ENCODE results near the gene LTBP1.
"Not testable (repeated sequence)": the region's sequence is repeated elsewhere in the genome, so short reads cannot be mapped to it uniquely, and the experiment has no call there.

Gene LTBP1

DNA sequence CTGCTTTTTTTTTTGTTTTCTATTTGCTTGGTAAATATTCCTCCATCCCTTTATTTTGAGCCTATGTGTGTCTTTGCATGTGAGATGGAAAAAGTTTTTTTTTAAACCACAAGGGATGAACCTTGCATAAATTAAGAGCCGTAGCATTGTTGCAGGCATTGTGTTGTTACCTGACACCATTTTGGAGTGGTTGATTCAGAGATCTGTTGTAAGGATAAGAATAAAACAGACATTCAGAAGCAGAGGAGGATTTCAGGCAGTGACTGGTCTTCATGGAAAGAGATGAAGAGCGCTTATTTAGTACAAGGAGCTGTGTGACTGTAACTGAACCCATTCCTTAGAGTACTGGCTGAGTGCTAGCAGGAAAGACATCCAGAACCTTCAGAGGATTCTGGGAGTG lies 101.2 kb downstream of the LTBP1 start:
- no peak for DNase-seq

DNA sequence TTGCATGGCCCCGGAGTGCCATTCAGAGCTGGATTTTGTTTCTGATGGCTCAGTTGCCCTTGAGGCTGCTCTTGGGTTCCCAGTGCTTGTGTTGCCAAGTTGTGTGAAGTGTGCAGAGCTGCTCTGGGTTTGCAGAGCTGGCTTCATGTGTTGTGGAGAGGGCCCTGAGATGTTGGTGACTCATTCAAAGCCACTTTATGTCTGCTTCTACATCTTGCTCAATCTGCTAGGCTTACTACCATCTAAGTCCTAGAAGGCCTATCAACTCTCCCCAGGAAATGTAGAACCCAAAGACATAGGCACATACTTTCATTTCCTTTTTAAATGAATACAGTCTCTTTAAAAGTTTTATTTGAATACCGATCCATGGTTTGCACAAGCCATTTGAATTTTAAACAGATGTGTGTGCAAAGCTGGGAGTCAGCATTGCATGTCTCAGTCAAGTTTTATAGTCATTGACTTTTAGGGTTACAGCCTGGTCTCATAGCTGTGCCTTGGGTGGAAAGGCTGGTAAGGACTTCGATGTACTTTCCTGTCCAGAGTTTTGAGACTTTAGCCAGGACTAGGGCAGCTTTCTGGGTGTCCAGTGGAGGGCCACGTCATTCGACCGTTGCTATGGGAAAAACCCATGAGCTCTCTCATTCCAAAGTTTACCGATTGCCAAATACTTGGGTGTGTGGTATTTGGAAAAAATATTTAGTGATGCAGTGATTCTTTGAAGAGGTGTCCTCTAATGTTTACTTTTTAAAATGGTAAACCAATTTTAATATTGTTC lies 105.0 kb downstream of the LTBP1 start:
- no peak for DNase-seq

DNA sequence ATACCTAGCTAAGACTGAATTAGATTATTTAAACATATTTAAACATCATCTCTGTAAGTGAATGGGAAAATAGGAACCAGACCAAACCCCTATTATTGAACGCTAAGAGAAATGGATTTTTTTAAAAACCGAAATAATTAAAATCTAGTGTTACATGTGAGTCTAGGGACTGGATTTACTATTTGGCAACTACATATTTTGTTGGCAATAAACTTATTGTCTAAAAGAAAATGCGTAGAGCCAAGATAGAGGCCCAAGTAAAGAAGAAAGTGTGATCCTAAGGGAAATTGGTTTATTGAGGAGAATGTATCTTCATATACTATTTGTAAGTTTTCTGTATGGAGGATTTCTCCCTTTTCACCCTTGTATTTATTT lies 105.6 kb downstream of the LTBP1 start:
- no peak for DNase-seq

DNA sequence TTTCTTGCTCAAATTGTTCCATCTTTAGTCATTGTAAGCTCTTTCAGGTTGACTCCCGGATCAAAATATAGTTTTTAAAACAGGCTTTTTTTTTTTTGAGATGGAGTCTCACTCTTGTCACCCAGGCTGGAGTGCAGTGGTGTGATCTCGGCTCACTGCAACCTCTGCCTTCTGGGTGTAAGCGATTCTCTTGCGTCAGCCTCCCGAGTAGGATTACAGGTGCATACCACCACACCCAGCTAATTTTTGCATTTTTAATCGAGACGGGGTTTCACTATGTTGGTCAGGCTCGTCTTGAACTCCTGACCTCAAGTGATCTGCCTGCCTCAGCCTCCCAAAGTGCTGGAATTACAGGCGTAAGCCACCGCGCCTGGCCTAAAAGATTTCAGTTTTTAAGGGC lies 106.0 kb downstream of the LTBP1 start:
- not testable (repeated sequence) for DNase-seq

DNA sequence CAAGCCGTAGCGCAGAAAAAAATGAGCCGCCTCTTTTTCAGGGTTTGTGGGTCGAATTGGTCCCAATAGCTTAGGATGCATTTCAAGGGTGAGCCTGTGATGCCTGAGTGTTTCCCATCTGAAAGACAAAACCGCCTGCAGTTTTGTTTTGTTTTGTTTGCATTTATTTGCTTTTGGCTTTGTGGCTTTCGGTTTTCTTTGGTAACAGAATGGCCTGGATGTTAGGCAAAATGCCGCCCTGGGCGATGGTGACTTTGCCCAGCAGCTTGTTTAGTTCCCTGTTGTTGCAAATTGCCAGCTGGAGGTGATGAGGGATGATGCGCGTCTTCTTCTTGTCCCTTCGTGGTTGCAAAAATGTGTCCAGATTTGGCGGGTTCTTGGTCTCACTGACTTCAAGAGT lies 109.4 kb downstream of the LTBP1 start:
- no peak for DNase-seq

DNA sequence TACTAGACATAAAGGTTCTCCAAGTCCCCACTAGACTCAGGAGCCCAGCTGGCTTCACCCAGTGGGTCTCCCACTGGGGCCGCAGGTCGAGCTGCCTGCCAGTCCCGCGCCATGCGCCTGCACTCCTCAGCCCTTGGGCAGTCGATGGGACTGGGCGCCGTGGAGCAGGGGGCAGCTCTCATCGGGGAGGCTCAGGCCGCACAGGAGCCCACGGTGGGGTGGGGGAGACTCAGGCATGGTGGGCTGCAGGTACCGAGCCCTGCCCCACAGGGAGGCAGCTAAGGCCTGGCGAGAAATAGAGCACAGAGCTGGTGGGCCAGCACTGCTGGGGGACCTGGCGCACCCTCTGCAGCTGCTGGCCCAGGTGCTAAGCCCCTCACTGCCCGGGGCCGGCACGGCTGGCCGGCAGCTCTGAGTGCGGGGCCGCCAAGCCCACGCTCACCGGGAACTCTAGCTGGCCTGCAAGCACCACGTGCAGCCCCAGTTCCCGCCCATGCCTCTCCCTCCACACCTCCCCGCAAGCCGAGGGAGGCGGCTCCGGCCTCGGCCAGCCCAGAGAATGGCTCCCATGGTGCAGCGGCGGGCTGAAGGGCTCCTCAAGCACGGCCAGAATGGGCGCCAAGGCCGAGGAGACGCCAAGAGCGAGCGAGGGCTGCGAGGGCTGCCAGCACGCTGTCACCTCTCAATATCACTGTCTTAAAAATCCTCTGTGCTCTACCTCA lies 110.7 kb downstream of the LTBP1 start:
- DNase-seq = not testable (repeated sequence)

DNA sequence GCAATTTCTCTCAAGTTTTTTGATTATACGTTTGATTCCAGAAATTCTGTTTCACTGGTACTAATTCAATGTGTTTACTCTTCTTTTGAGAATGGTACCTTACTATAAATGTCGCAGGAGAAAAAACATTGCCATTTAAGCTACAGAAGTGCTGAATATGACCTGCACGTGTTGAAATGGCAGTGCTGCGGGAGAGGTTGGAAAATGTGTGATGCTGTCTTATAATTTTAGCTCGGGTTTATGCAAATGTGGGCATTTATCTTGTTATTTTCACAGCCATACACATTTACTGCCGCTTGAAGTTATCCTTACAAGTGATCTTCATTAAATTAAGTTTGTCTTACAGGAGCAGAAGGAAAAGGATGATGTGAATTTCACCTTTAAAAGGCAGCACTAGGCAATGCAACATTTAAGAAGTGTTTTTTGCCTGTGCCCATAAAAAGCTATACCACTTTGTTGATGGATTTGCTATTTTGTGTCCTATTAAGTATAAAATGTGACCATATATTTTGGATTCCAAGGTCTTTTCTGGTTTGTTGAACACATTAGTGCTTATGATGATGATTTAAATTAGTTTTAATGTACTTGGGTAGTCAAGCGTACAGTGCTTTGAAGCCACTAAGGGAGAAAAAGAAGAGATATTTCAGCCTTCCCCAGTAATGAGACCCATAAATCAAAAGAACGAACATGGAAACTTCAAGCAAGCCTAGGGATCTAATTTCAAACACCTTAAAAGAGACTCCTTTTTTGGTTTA lies 112.1 kb downstream of the LTBP1 start:
- no peak for DNase-seq

DNA sequence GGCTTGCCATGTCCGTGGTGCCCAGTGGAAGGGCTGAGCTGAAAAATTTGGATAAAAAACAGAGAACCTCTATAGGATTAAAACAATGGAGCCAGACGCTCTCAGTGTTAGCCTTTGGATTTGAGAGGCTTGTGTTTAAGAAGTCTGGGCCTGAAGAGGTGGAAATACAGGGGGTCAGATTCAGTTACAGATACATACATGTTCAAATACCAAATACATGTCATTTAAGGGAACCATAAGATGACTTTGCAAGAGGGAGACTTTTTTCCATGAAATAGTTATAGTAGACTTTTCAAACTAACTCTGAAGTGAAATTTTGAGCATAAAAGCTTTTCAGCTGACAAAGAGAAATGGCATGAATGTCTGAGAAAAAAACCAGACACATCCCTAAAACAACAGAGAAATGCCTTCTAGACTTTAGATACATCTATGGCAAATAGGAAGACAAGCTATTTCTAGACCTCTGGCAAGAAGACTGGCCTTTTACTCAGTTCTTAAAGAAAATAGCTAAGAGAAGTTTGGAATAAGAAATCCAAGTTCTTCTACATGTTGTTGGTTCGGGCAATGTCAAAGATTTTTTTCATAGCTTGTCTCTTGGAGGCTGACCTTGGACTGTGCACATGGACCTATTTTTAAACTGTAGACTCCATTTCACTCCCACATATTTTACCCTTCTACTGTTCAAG lies 112.9 kb downstream of the LTBP1 start:
- DNase-seq = no peak

DNA sequence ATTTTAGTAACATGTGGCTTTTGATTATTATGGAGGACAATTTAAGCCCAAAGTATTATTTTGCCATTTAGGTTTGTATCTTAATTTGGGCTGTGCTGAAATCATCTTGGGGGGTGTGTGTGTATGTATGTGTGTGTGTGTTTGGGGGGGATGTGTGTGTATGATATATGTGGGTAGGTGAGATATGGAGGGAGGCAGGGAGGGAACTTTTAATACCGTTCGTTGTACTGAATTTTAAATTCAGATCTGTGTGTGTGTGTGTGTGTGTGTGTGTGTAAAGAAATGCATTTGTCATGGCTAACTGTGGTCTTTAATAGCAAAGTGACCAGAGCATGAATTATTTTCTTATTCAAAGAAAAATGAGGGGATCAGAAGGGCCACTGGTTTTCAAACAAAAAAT lies 113.7 kb downstream of the LTBP1 start:
- DNase-seq = no peak

DNA sequence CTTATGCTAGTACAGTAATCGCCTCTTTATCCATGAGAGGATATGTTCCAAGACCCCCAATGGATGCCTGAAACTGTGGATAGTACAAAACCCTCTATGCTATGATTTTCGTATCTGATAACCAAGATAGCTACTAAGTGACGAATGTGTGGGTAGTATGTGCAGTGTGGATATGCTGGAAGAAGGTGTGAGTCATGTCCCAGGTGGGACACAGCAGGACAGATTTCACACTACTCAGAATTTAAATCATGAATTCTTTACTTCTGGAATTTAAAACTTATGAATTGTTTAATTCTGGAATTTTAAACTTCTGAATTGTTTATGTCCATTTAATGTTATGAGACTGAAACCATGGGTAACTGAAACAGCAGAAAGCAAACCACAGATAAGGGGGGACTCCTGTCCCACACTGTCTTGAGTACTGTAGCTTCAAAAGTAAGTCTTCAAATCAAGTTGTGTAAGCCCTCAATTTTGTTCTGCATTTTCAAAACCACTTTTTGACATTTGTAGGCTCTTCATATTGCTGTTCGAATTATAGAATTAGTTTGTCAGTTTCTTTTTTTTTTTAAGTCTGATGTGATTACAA lies 116.0 kb downstream of the LTBP1 start:
- no peak for DNase-seq

DNA sequence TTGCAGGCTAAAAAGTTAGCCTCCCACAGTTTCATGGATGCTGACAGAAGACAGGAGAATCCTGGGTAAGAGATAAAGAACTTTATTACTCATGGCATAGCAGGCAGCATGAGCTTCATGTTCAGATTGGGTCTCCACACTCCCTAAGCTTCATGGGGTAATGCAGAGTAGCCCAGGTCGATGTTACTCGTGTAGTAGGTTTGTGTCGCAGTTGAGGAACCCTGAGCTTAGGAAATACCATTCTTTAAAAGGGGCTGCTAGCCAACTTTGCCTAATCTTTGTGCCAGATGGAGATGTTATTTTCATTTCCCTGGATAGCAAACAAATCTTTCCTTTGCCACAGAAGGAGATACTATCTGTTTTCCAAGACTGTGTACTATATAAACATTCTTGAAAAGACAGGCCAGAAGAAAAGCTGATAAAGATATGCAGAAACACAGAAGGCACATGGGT lies 117.6 kb downstream of the LTBP1 start:
- DNase-seq = no peak

DNA sequence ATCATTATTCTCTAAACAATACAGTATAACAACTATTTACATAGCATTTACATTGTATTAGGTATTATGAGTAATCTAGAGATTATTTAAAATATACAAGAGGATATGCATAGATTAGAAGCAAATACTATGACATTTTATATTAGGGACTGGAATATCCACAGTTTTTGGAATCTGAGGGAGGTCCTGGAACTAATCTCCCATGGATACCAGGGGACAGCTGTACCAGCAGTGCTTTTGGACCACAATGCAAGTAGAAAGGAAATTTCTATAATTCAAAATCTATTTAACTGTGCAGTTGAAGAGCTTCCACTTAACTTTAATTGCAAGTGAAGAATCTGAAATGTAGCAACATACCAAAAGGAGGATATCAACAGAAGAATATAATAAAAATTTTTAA lies 120.8 kb downstream of the LTBP1 start:
- DNase-seq = no peak

DNA sequence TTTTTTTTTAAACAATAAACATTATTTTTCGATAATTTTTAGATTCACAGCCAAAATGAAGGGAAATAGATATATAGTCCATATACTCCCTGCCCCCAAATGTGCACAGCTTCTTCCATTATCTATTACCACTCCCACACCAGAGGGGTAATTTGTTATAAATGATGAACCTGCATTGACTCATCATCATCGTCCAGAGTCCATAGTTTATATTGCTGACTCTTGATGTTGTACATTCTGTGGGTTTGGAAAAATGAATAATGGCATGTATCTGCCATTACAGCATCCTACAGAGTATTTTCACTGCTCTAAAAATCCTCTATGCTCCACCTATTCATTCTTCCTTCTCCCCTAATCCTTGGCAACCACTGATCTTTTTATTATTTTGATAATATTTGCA lies 121.5 kb downstream of the LTBP1 start:
- DNase-seq = no peak

DNA sequence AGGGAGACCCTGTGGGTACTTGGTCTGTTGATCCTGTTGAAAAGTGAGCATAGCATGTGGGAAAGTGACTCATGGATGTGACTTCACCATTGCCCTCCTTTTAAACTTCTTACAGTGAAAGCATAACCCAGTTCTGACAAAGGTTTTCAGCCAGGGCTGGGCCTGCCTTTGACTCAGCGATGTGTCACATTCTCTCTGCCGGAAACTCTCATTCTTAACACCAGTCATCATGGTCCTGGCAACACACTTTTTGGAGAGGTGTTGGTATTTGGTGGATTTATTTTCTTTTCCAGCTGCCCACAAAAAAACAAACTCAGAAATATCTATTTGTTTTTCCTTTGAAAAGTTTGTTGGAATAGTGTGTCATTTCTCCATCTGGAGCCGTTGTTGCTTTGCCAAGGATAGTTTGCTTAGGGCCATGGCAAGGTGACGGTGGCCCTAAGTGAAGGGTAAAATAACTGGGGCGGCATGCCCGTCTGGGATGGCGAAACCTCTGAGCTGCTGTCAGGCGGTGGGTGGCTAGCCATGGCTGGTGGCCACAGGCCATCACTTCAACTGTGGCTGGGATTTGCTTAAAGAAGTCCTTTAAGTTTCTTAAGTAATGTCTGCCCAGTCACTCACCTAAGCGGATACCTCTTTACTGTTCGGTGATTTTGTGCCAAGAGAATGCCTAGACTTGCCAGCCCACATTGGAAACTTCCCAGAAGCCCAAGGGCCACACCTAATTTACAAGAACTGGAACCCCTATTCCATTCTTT lies 123.3 kb downstream of the LTBP1 start:
- no peak for DNase-seq

DNA sequence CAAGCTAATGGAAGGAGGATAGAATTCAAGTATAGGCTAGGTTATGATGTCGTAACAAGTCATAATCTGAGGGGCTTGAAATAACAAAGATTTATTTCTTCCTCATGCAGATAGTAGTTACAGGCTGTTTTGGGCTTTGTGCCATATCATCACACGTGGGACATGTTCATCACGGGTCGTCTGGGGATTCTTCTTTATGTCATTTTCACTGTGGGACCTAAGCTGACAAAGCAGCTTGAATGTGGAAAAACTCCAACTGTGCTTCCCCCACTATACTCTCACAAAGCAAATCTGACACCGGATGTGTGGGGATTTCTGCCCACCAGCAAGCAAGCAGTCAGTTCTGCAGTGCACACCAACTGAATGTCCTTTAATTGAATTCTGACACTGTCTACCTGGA lies 124.8 kb downstream of the LTBP1 start:
- DNase-seq = no peak

DNA sequence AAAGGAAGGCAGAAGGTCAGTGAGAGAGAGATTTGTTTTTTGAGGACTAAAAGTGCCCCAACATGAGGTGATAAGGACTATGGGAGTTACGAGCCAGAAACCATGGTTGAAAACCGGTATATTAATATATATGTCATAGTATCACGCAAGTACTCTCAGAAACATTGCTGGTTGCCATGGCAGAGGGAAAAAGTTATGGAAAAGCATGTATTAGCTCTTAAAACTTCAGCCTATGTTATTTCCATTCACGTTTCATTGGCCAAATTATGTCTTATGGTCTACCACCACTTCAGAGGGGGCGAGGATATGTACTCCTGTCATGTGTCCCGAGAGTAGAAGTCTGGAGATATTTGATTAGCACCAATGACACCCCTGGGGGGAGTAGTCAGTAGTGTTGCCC lies 125.9 kb downstream of the LTBP1 start:
- no peak for DNase-seq

DNA sequence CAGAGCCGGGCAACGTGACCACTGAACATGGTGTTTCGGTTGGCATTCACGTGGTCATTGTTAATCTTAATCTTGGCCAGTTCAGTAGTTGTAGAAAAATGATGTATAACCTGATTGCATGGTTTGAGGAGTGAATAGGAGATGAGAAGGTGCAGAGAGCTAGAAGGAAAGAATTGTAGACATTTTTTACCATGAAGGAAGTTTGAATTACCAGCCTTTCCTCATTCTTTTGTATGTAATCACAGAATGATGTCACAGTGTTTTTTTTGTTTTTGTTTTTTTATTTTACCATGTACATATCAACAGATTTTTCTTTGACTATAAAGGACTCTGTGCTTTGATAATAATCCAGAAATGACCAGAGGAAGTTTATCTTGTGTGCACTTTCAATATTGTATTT lies 126.3 kb downstream of the LTBP1 start:
- DNase-seq = no peak

DNA sequence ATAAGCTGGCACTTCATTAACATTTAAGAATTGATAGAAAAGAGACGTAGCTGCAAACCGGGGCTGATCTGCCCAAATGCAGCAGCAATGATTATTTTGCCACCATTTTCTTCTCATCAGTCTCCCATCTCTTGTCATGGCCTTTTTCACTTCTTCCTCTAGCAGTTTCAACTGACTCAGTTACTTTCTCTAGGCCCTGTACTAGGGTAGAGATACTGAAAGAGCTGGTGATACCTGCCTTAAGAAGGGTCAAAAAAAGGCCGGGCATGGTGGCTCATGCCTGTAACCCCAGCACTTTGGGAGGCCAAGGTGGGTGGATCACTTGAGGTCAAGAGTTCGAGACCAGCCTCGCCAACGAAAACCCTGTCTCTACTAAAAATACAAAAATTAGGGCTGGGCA lies 127.4 kb downstream of the LTBP1 start:
- no peak for DNase-seq

DNA sequence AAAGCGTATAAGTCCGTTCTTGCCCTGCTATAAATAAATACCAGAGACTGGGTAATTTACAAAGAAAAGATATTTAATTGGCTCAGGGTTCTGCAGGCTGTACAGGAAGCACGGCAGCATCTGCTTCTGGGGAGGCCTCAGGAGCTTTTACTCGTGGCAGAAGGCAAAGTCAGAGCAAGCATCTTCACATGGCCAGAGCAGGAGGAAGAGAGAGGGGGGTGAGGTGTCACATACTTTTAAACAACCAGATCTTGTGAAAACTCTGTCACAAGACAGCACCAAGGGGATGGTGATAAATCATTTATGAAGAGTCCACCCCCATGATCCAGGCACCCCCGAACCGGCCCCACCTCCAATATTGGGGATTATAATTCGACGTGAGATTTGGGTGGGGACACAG lies 130.6 kb downstream of the LTBP1 start:
- no peak for DNase-seq

DNA sequence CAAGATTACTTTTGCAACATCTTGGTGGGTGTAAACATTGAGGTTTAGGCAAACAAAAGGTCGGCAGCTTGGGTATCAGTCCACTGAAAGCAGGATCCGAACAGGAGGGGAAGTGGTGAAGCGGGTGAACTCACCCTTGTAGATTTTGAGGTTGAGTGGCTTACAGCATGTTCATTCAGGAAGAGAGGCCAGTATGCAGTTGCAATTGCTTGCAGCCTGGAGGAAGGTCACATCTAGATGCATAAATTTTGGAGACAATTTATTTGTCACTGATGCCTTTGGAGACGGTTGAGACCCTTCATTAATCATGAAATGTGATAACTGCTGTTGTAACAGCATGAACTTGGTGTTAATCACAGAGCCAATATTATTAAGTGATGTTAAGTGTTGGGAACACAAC lies 131.1 kb downstream of the LTBP1 start:
- DNase-seq = no peak

DNA sequence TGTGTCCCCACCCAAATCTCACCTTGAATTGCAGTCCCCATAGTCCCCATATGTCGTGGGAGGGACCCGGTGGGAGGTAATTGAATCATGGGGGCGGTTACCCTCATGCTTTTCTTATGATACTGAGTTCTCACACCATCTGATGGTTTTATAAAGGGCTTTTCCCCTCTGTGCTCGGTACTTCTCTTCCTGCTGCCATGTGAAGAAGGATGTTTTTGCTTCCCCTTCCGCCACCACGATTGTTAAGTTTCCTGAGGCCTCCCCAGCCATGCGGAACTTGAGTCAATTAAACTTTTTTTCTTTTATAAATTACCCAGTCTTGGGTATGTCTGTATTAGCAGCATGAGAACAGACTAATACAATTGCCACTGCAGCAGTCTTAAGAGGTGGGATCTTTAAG lies 134.9 kb downstream of the LTBP1 start:
- DNase-seq = no peak

DNA sequence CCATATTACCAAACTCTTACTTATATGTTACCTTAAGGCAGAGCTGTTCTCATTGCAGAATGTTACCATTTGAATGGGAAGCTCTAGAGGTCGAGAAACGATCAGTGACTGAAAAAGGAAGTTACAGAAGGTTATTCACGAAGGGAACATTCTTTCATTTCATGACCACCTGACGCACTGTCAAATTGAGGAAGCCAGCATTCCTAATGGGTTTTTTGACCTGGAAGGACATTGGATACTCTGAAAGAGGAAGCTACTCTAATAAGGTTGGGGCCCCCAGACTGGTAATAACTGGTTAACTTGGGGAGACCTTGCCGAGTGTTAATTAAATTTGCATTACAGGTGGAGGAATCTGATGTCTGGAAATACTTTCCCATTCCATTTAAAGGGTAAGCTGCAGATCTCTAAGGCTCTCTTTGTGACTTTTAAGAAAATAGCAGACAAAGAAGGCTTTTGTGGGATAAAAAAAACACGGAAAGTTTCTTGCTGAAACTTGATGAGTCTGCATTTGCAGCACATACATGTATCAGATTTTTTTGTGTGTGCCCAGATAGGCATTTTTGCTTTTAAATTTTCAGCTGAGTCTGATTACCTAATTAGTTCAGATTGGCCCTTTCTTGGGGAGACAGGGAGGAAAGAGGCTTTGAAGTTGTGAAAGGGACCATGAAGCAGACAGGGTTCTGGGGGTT lies 137.1 kb downstream of the LTBP1 start:
- no peak for DNase-seq

Measured in NCI-H1436 treated with DMSO at 0.1 percent for 48 hours (cell line).